A673 (cell line): ENCODE measurements around the gene JAG2. TPM values are rescaled to one million over a fixed set of nuclear protein-coding genes. Genes with fewer than 3 reads are reported as not detected.

Experiments used
- BruUV-seq: library from RNA; stranded (reverse); fragments of 400-500 nt; replicated peaks from 2 replicates; lab custom pipeline; 2021; lab: Mats Ljungman, UMichigan
- CTCF ChIA-PET: fragments of 300-600 bp; sonication (Branson Sonifier 250); formaldehyde crosslinking; loops from one replicate; lab custom pipeline; 2022; ENCODE audit warnings: antibody characterized with exemption; lab: Charles Lee
- POLR2A ChIA-PET: fragments of 300-600 bp; sonication (Branson Sonifier 250); formaldehyde crosslinking; loops from one replicate; lab custom pipeline; 2022; ENCODE audit warnings: antibody characterized with exemption; ENCODE audit not compliant: low non-redundant PET; lab: Charles Lee
- DNase-seq: peaks from one replicate; pipeline ENCODE4 v3.0.0-alpha.2; 2015; ENCODE audit warnings: low spot score
- H3K27ac ChIP-seq: fragments of 200-600 bp; sonication (generic); 2 replicates; pipeline ENCODE4 v1.5.1; 2016; ENCODE audit warnings: mixed run types, low read depth, mild to moderate bottlenecking, mixed read lengths, antibody characterized with exemption, low read length; ENCODE audit not compliant: poor library complexity, severe bottlenecking
- H3K27me3 ChIP-seq: fragments of 200-600 bp; sonication (generic); replicated peaks from 2 replicates; pipeline ENCODE4 v1.6.1; 2017; ENCODE audit warnings: mixed run types, low read depth, mild to moderate bottlenecking, mixed read lengths, antibody characterized with exemption, low read length; ENCODE audit not compliant: insufficient read depth, poor library complexity
- H3K36me3 ChIP-seq: fragments of 200-600 bp; sonication (generic); 2 replicates; pipeline ENCODE4 v1.6.1; 2016; ENCODE audit warnings: mixed run types, mild to moderate bottlenecking, mixed read lengths, antibody characterized with exemption, low read length; ENCODE audit not compliant: insufficient read depth, poor library complexity, severe bottlenecking
- H3K4me1 ChIP-seq: fragments of 200-600 bp; sonication (generic); 2 replicates; pipeline ENCODE4 v1.6.1; 2017; ENCODE audit warnings: mixed run types, mild to moderate bottlenecking, mixed read lengths, antibody characterized with exemption, low read length; ENCODE audit not compliant: insufficient read depth, poor library complexity, severe bottlenecking
- H3K4me3 ChIP-seq: fragments of 200-600 bp; sonication (generic); 2 replicates; pipeline ENCODE4 v1.5.1; 2016; ENCODE audit warnings: low read depth, mixed run types, mild to moderate bottlenecking, mixed read lengths, low read length; ENCODE audit not compliant: poor library complexity, severe bottlenecking
- H3K9me3 ChIP-seq: fragments of 200-600 bp; sonication (generic); 2 replicates; pipeline ENCODE4 v1.6.1; 2016; ENCODE audit warnings: mixed run types, low read depth, mild to moderate bottlenecking, mixed read lengths, antibody characterized with exemption, low read length; ENCODE audit not compliant: poor library complexity, severe bottlenecking
- CTCF ChIP-seq: fragments of 300-800, 200-600 bp; sonication (generic); conservative IDR thresholded peaks from 2 replicates; pipeline ENCODE4 v1.5.1; 2017; ENCODE audit warnings: low read depth, mild to moderate bottlenecking, antibody characterized with exemption, low read length, moderate library complexity, mixed read lengths
- EZH2 ChIP-seq: fragments of 200-600 bp; sonication (generic); IDR thresholded peaks from 2 replicates; pipeline ENCODE4 v1.6.1; 2017; ENCODE audit warnings: borderline replicate concordance, low read depth, mild to moderate bottlenecking, mixed read lengths, antibody characterized with exemption, low read length; ENCODE audit not compliant: poor library complexity, severe bottlenecking
- intact Hi-C: fragments of 100-400 bp; cut with micrococcal nuclease; formaldehyde crosslinking; loops from one replicate; pipeline ENCODE4 v1.10.0; 2022; ENCODE audit not compliant: unreplicated experiment
- total RNA-seq: library from RNA; stranded (reverse); gene quantifications from 2 replicates; pipeline ENCODE4 v1.2.3, GENCODE V29; 2021

The JAG2 gene
- total RNA-seq, 1 experiment from 2014 or later = 14.3 TPM

- Histone ChIP-seq H3K36me3 (peaks cover 6% of the 10 kb centered on the region), H3K4me1 (no peaks in the 10 kb centered on the region), H3K27ac (no peak overlapping the region), H3K27me3 (no peaks in the 10 kb centered on the region), H3K9me3 (peaks cover 5% of the 10 kb centered on the region), H3K4me3 (no peak overlapping the region)
- TF ChIP-seq CTCF (no peak), EZH2 (no peak)
- CTCF ChIA-PET = no interaction called here
- DNase-seq = no peak
- intact Hi-C loops = no loop called here
- POLR2A ChIA-PET = no interaction called here
- no TSS peak for BruUV-seq
Observed at GRCh38 chr14:105144666-105145380, 23.8 kb downstream of the JAG2 start.

GRCh38 chr14:105144026-105144665 is 24.4 kb downstream of the JAG2 start:
- Histone ChIP-seq H3K27ac (no peak overlapping the region), H3K27me3 (no peaks in the 10 kb centered on the region), H3K9me3 (peaks cover 7% of the 10 kb centered on the region), H3K4me1 (no peaks in the 10 kb centered on the region), H3K4me3 (no peak overlapping the region), H3K36me3 (peaks cover 6% of the 10 kb centered on the region)
- no TSS peak for BruUV-seq
- DNase-seq = no peak
- TF ChIP-seq CTCF (no peak), EZH2 (no peak)
- ChIA-PET CTCF (no interaction called here), POLR2A (no interaction called here)
- intact Hi-C loops = no loop called here

GRCh38 chr14:105143451-105144025 is 25.0 kb downstream of the JAG2 start:
- Histone ChIP-seq H3K4me1 (no peaks in the 10 kb centered on the region), H3K27ac (no peak overlapping the region), H3K27me3 (no peaks in the 10 kb centered on the region), H3K9me3 (peaks cover 7% of the 10 kb centered on the region), H3K4me3 (no peak overlapping the region), H3K36me3 (peaks cover 6% of the 10 kb centered on the region)
- TF ChIP-seq CTCF = no peak
- TF ChIP-seq EZH2 = no peak
- ChIA-PET CTCF (no interaction called here), POLR2A (no interaction called here)
- intact Hi-C loops = no loop called here
- no TSS peak for BruUV-seq
- no peak for DNase-seq
